ENCODE results near the gene PAGR1. TPM values are rescaled to one million over a fixed set of nuclear protein-coding genes. Genes with fewer than 3 reads are reported as not detected.

PAGR1 gene
- total RNA-seq, 1 donor = 20.7 TPM

GRCh38 chr16:29850998-29851397 is 35.0 kb downstream of the PAGR1 start:
- no peak for DNase-seq (ENCODE audit: low read depth)
- no peak overlapping the region for H3K4me3 ChIP-seq (ENCODE audit: low read depth, low read length)
- TF ChIP-seq, protein P1, sequence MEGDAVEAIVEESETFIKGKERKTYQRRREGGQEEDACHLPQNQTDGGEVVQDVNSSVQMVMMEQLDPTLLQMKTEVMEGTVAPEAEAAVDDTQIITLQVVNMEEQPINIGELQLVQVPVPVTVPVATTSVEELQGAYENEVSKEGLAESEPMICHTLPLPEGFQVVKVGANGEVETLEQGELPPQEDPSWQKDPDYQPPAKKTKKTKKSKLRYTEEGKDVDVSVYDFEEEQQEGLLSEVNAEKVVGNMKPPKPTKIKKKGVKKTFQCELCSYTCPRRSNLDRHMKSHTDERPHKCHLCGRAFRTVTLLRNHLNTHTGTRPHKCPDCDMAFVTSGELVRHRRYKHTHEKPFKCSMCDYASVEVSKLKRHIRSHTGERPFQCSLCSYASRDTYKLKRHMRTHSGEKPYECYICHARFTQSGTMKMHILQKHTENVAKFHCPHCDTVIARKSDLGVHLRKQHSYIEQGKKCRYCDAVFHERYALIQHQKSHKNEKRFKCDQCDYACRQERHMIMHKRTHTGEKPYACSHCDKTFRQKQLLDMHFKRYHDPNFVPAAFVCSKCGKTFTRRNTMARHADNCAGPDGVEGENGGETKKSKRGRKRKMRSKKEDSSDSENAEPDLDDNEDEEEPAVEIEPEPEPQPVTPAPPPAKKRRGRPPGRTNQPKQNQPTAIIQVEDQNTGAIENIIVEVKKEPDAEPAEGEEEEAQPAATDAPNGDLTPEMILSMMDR (IDR thresholded peaks at IDR 0.05; ENCODE audit: insufficient read depth, low read depth, low read length) = no peak

- DNase-seq (ENCODE audit: low read depth) = peak; percentile 44
- H3K4me3 ChIP-seq (ENCODE audit: low read depth, low read length) = no peak overlapping the region
- TF ChIP-seq, protein P1 (IDR thresholded peaks at IDR 0.05; ENCODE audit: insufficient read depth, low read depth, low read length) = no peak
These were observed 36.7 kb downstream of the PAGR1 start for GRCh38 chr16:29852654-29853053.

DNA sequence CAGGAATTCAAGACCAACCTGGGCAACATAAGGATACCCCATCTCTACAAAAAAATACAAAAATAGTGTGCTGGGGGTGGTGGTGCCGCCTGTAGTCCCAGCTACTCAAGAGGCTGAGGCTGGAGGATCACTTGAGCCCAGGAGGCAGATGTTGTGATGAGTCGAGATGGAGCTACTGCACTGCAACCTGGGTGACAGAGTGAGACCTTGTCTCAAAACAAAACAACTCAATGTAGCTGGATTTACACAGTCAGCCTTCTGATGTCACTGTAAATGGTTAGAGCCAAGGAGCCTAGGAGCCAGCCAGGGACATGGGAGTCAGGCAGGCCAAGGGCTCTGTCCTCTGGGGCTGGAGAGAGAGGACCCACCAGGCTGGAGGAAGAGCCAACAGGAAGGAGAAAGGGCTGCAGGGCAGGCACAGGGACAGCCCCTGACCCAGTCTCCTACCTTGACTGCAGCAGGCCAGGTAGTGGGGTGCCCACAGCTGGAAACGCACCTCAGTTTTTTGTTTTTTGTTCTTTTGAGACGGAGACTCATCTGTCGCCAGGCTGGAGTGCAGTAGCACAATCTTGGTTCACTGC is 38.7 kb downstream of the PAGR1 start:
- TF ChIP-seq, protein P1 (IDR thresholded peaks at IDR 0.05; ENCODE audit: insufficient read depth, low read depth, low read length) = no peak
- DNase-seq (ENCODE audit: low read depth) = no peak
- H3K4me3 ChIP-seq (ENCODE audit: low read depth, low read length) = no peak overlapping the region

GRCh38 chr16:29857133-29857760 is 41.3 kb downstream of the PAGR1 start:
- no peak overlapping the region for H3K4me3 ChIP-seq (ENCODE audit: low read depth, low read length)
- peak; percentile 96 for DNase-seq (ENCODE audit: low read depth)
- TF ChIP-seq, protein P1 (IDR thresholded peaks at IDR 0.05; ENCODE audit: insufficient read depth, low read depth, low read length) = no peak

DNA sequence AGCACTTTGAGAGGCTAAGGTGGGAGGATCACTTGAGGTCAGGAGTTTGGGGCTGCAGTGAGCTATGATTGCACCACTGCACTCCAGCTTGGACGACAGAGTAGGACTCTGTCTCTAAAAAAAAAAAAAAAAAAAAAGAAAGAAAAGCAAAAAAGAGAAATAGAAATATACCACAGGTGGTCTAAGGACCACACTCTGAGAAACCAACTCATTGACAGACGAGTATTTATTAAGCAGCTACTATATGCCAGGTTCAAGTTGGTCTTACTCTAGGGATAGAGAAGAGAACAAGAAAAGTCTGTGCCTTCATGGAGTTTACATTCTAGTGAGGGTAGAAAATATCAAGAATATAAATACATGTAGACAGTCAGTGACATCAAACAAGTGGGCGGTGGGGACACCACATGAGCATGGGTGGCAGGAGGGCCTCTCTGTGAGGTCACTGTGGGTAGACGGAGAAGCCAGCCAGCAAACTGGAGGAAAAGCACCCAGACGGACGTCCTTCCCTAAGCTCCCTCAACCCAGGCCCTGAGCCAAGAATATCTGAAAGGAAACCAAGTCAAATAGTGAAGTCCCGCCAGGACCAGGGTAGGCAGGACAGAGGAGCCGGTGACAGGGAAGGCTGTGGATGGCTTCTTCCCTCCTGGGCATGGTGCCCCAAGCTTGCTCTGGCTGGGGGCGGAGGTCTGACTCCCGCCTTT is 42.3 kb downstream of the PAGR1 start:
- no peak overlapping the region for H3K4me3 ChIP-seq (ENCODE audit: low read depth, low read length)
- no peak for DNase-seq (ENCODE audit: low read depth)
- TF ChIP-seq, protein P1 (IDR thresholded peaks at IDR 0.05; ENCODE audit: insufficient read depth, low read depth, low read length) = no peak

DNA sequence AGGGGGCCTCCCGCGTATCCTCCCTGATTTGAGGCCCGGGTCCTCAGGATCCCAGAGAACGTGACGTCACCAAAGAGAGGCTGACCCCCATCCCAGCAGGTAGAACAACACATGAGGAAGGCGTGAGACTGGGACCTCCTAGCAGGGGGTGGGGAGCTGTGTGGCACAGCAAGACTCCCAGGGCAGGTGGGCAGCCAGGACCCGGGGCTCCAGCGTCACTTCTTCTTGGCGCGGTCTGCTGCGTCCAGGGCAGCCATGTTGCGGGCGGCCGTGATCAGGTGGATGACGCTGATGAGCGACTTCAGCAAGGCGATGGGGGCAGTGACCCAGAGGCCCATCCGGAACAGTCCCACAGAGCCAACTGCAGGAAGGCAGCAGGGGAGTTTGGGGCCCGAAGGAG is 43.0 kb downstream of the PAGR1 start:
- no peak overlapping the region for H3K4me3 ChIP-seq (ENCODE audit: low read depth, low read length)
- TF ChIP-seq, protein P1 (IDR thresholded peaks at IDR 0.05; ENCODE audit: insufficient read depth, low read depth, low read length) = no peak
- no peak for DNase-seq (ENCODE audit: low read depth)
